GM23338 (cell line): Measurements from ENCODE around the gene ATF5. TPM values are rescaled to one million over a fixed set of nuclear protein-coding genes. Genes with fewer than 3 reads are reported as not detected.

Experiments
- ATAC-seq: fragments of 200-7000 bp; cut with Tn5 transposase; 3 replicates; pipeline ENCODE4 v1.9.1; 2020
- DNase-seq: peaks from one replicate; pipeline ENCODE4 v3.0.0-alpha.2; 2015; ENCODE audit warnings: low spot score
- H2AFZ ChIP-seq: fragments of 200-600 bp; sonication (generic); 2 replicates; pipeline ENCODE4 v1.8.0; 2016; ENCODE audit warnings: antibody characterized with exemption, mild to moderate bottlenecking, moderate library complexity
- H3F3A ChIP-seq: fragments of 200-600 bp; sonication (generic); replicated peaks from 2 replicates; pipeline ENCODE4 v1.8.0; 2017; ENCODE audit warnings: antibody characterized with exemption, mixed run types, low read depth
- H3K27ac ChIP-seq: fragments of 200-600 bp; sonication (generic); 2 replicates; pipeline ENCODE4 v1.6.1; 2016; ENCODE audit warnings: low read depth
- H3K27me3 ChIP-seq: fragments of 200-600 bp; sonication (generic); 2 replicates; pipeline ENCODE4 v1.8.0; 2016; ENCODE audit warnings: mild to moderate bottlenecking, mixed run types, moderate library complexity; ENCODE audit not compliant: insufficient read depth
- H3K36me3 ChIP-seq: fragments of 200-600 bp; sonication (generic); 2 replicates; pipeline ENCODE4 v1.8.0; 2016; ENCODE audit warnings: mild to moderate bottlenecking; ENCODE audit not compliant: insufficient read depth
- H3K4me1 ChIP-seq: fragments of 200-600 bp; sonication (generic); 2 replicates; pipeline ENCODE4 v1.8.0; 2016; ENCODE audit warnings: mild to moderate bottlenecking, moderate library complexity; ENCODE audit not compliant: insufficient read depth
- H3K4me2 ChIP-seq: fragments of 200-600 bp; sonication (generic); 2 replicates; pipeline ENCODE4 v1.7.1; 2017; ENCODE audit warnings: mixed run types
- H3K4me3 ChIP-seq: fragments of 200-600 bp; sonication (generic); 2 replicates; pipeline ENCODE4 v1.6.1; 2016; ENCODE audit warnings: mixed run types
- H3K79me2 ChIP-seq: fragments of 200-600 bp; sonication (generic); replicated peaks from 2 replicates; pipeline ENCODE4 v1.8.0; 2017; ENCODE audit warnings: mild to moderate bottlenecking; ENCODE audit not compliant: insufficient read depth
- H3K9me2 ChIP-seq: fragments of 200-600 bp; sonication (generic); 2 replicates; pipeline ENCODE4 v1.8.0; 2017; ENCODE audit not compliant: insufficient read depth
- H4K20me1 ChIP-seq: fragments of 200-600 bp; sonication (generic); replicated peaks from 2 replicates; pipeline ENCODE4 v1.8.0; 2017; ENCODE audit warnings: mild to moderate bottlenecking; ENCODE audit not compliant: insufficient read depth
- H3K27ac Mint-ChIP-seq: 2 replicates; pipeline ENCODE4 v1.8.0; 2020; ENCODE audit warnings: inconsistent platforms, mild to moderate bottlenecking, moderate library complexity, mixed read lengths
- H3K27me3 Mint-ChIP-seq: 3 replicates; pipeline ENCODE4 v1.8.0; 2022; ENCODE audit warnings: low read depth, mild to moderate bottlenecking, moderate library complexity, mixed read lengths, inconsistent platforms; ENCODE audit not compliant: insufficient read depth, poor library complexity
- H3K36me3 Mint-ChIP-seq: 3 replicates; pipeline ENCODE4 v1.8.0; 2021; ENCODE audit warnings: low read depth, mild to moderate bottlenecking, inconsistent platforms, moderate library complexity, mixed read lengths
- H3K4me1 Mint-ChIP-seq: 3 replicates; pipeline ENCODE4 v1.8.0; 2020; ENCODE audit warnings: mild to moderate bottlenecking, inconsistent platforms, mixed read lengths
- H3K4me3 Mint-ChIP-seq: 3 replicates; pipeline ENCODE4 v1.8.0; 2021; ENCODE audit warnings: moderate library complexity, mild to moderate bottlenecking, inconsistent platforms, mixed read lengths
- H3K9me3 Mint-ChIP-seq: 3 replicates; pipeline ENCODE4 v1.8.0; 2020; ENCODE audit warnings: moderate library complexity, mild to moderate bottlenecking, inconsistent platforms, mixed read lengths
- CREB1 ChIP-seq: fragments of 250-450 bp; sonication (Bioruptor Pico); IDR thresholded peaks from 2 replicates; pipeline ENCODE4 v1.5.0; 2020; ENCODE audit warnings: low read depth, mild to moderate bottlenecking, moderate library complexity
- EZH2 ChIP-seq: fragments of 200-600 bp; sonication (generic); IDR thresholded peaks from one replicate; pipeline ENCODE4 v1.8.0; 2017; ENCODE audit warnings: antibody characterized with exemption, mild to moderate bottlenecking, low read depth; ENCODE audit not compliant: unreplicated experiment
- EZH2phosphoT487 ChIP-seq: fragments of 200-600 bp; sonication (generic); IDR thresholded peaks from one replicate; pipeline ENCODE4 v1.8.1; 2018; ENCODE audit warnings: antibody characterized with exemption; ENCODE audit not compliant: unreplicated experiment
- JUNB ChIP-seq: IDR thresholded peaks from one replicate; pipeline ENCODE4 v1.6.1; 2016; ENCODE audit warnings: antibody characterized with exemption; ENCODE audit not compliant: unreplicated experiment
- NANOG ChIP-seq: IDR thresholded peaks from 2 replicates; pipeline ENCODE4 v1.6.1; 2016; ENCODE audit warnings: antibody characterized with exemption, borderline replicate concordance
- POLR2AphosphoS5 ChIP-seq: IDR thresholded peaks from 2 replicates; pipeline ENCODE4 v1.6.1; 2016; ENCODE audit warnings: antibody characterized with exemption, low read depth
- REST ChIP-seq: IDR thresholded peaks from one replicate; pipeline ENCODE4 v1.6.1; 2018; ENCODE audit warnings: antibody characterized with exemption; ENCODE audit not compliant: unreplicated experiment
- STAT1 ChIP-seq: IDR thresholded peaks from one replicate; pipeline ENCODE4 v1.6.1; 2016; ENCODE audit warnings: antibody characterized with exemption; ENCODE audit not compliant: unreplicated experiment
- ZNF114 ChIP-seq: fragments of 250-450 bp; sonication (Bioruptor Pico); IDR thresholded peaks from 2 replicates; pipeline ENCODE4 v1.5.0; 2020; ENCODE audit warnings: mild to moderate bottlenecking, moderate library complexity
- ZNF331 ChIP-seq: fragments of 250-450 bp; sonication (Bioruptor Pico); IDR thresholded peaks from 2 replicates; pipeline ENCODE4 v1.5.0; 2020; ENCODE audit warnings: low read depth, mild to moderate bottlenecking, moderate library complexity
- ZNF462 ChIP-seq: fragments of 250-450 bp; sonication (Bioruptor Pico); IDR thresholded peaks from 2 replicates; pipeline ENCODE4 v1.5.0; 2020; ENCODE audit warnings: mild to moderate bottlenecking, moderate library complexity
- polyA plus RNA-seq: library from polyadenylated mRNA; unstranded; fragments of >200 nt; fragmentation: Nextera tagmentation; extraction: Ambion mirVana; gene quantifications from 2 replicates; pipeline ENCODE4 v1.2.1, GENCODE V29; 2016
- total RNA-seq: library from RNA; depleted of rRNA; stranded (reverse); fragments of >200 nt; shearing (Covaris generic); gene quantifications from 2 replicates; pipeline ENCODE4 v1.2.3, GENCODE V29; 2014

ATF5 gene
- total and polyA plus RNA-seq, 2 experiments from 2014 or later = 7.4 to 9.6 TPM

- H3K36me3 ChIP-seq = no peaks in the 10 kb centered on the region
- H3K9me3 Mint-ChIP-seq = no peaks in the 10 kb centered on the region; the same call in none of the 3 replicates
- no peak overlapping the region for H3K4me2 ChIP-seq
- H3K27me3 ChIP-seq = 0 out of 2 replicates have a peak, but pooled peaks cover 3% of the 10 kb centered on the region
- DNase-seq = no peak
- no peak overlapping the region for H3K27ac ChIP-seq
- peaks cover 9% of the 10 kb centered on the region; the same call in 1 of the 2 replicates for H3K4me1 ChIP-seq
- peaks cover 17% of the 10 kb centered on the region for H3K4me1 Mint-ChIP-seq
- H3K9me2 ChIP-seq = no peaks in the 10 kb centered on the region
- no peak overlapping the region for H3K27ac Mint-ChIP-seq
- TF ChIP-seq EZH2phosphoT487 (no peak), ZNF331 (CRISPR knock-in tag) (no peak), EZH2 (no peak), REST (no peak), NANOG (no peak), CREB1 (CRISPR knock-in tag) (no peak), STAT1 (no peak), JUNB (no peak), ZNF462 (CRISPR knock-in tag) (no peak), ZNF114 (CRISPR knock-in tag) (no peak), POLR2AphosphoS5 (no peak)
- H3K27me3 Mint-ChIP-seq = peaks cover 26% of the 10 kb centered on the region
- H4K20me1 ChIP-seq = no peaks in the 10 kb centered on the region
- H3K36me3 Mint-ChIP-seq = peaks cover 8% of the 10 kb centered on the region
- H3K79me2 ChIP-seq = no peaks in the 10 kb centered on the region
- no peak for ATAC-seq
- H3K4me3 ChIP-seq = no peak overlapping the region
- H2AFZ ChIP-seq = no peak overlapping the region
- no peak overlapping the region for H3K4me3 Mint-ChIP-seq
- H3F3A ChIP-seq = peaks cover 16% of the 10 kb centered on the region; the same call in 1 of the 2 replicates
Observed at GRCh38 chr19:49894011-49894664, 34.9 kb upstream of the ATF5 start.
